Keratinocyte (primary cell): Measurements from ENCODE around the gene CNTNAP2. TPM values are rescaled to one million over a fixed set of nuclear protein-coding genes. Genes with fewer than 3 reads are reported as not detected.
"Not testable (repeated sequence)": the region's sequence is repeated elsewhere in the genome, so short reads cannot be mapped to it uniquely, and the experiment has no call there.

Experiments used
- DNase-seq: peaks from one replicate; pipeline ENCODE4 v3.0.0-alpha.2; 2011; ENCODE audit warnings: low read depth, missing footprints, low spot score
- FAIRE-seq: peaks from 2 replicates; lab custom pipeline; 2011; peaks lifted over from hg19 to GRCh38; lab: Jason Lieb, UNC
- H2AFZ ChIP-seq: 2 replicates; pipeline ENCODE4 v1.6.0; 2012; ENCODE audit warnings: low read length, control low read depth, inconsistent platforms; ENCODE audit not compliant: control insufficient read depth
- H3K27ac ChIP-seq: 2 replicates; pipeline ENCODE4 v1.5.1; 2011; ENCODE audit warnings: low read length; ENCODE audit not compliant: control insufficient read depth, insufficient read depth
- H3K27me3 ChIP-seq: 3 replicates; pipeline ENCODE4 v1.6.0; 2011; ENCODE audit warnings: low read length; ENCODE audit not compliant: control insufficient read depth, insufficient read depth; ENCODE audit errors: extremely low read depth
- H3K36me3 ChIP-seq, 2 experiments: 2 replicates in 1 of 2; 3 replicates in 1 of 2; pipeline ENCODE4 v1.5.1; 2011; ENCODE audit warnings: low read length in 2 of 2, mild to moderate bottlenecking in 1 of 2; ENCODE audit not compliant: control insufficient read depth in 2 of 2, insufficient read depth in 2 of 2; ENCODE audit errors: extremely low read depth in 1 of 2
- H3K4me1 ChIP-seq: 3 replicates; pipeline ENCODE4 v1.5.1; 2011; ENCODE audit warnings: low read length; ENCODE audit not compliant: control insufficient read depth, insufficient read depth; ENCODE audit errors: extremely low read depth
- H3K4me2 ChIP-seq: 3 replicates; pipeline ENCODE4 v1.6.0; 2011; ENCODE audit warnings: low read depth, low read length; ENCODE audit not compliant: control insufficient read depth, insufficient read depth; ENCODE audit errors: extremely low read depth
- H3K4me3 ChIP-seq, 3 experiments: fragments of 200-600 bp in 1 of 3; sonication (generic) in 1 of 3; 2 replicates in 2 of 3; 3 replicates in 1 of 3; pipeline ENCODE4 v1.5.1; 2011 to 2016; ENCODE audit warnings: low read length in 3 of 3, mild to moderate bottlenecking in 3 of 3, control low read depth in 2 of 3, inconsistent platforms in 1 of 3, low read depth in 1 of 3, mixed read lengths in 1 of 3, mixed run types in 1 of 3, moderate library complexity in 1 of 3; ENCODE audit not compliant: control insufficient read depth in 2 of 3, insufficient read depth in 2 of 3; ENCODE audit errors: extremely low read depth in 1 of 3
- H3K79me2 ChIP-seq: 2 replicates; pipeline ENCODE4 v1.6.0; 2012; ENCODE audit warnings: low read length; ENCODE audit not compliant: control insufficient read depth, insufficient read depth
- H3K9ac ChIP-seq: 3 replicates; pipeline ENCODE4 v1.6.0; 2011; ENCODE audit warnings: low read length; ENCODE audit not compliant: control insufficient read depth, insufficient read depth; ENCODE audit errors: extremely low read depth
- H3K9me1 ChIP-seq: 3 replicates; pipeline ENCODE4 v1.6.0; 2011; ENCODE audit warnings: low read length; ENCODE audit not compliant: control insufficient read depth, insufficient read depth; ENCODE audit errors: extremely low read depth
- H3K9me3 ChIP-seq: 2 replicates; pipeline ENCODE4 v1.5.1; 2012; ENCODE audit warnings: low read depth, low read length; ENCODE audit not compliant: control insufficient read depth
- H4K20me1 ChIP-seq: 3 replicates; pipeline ENCODE4 v1.6.0; 2011; ENCODE audit warnings: low read length; ENCODE audit not compliant: control insufficient read depth, insufficient read depth; ENCODE audit errors: extremely low read depth
- EZH2 ChIP-seq: IDR thresholded peaks from one replicate; pipeline ENCODE4 v1.6.1; 2012; ENCODE audit warnings: inconsistent platforms, mild to moderate bottlenecking, low read length, moderate library complexity
- dilution Hi-C: fragments of 300-500 bp; cut with MboI; formaldehyde crosslinking; loops from one replicate; pipeline ENCODE4 v1.7.0; 2020; ENCODE audit warnings: low sequenced_read_pairs; ENCODE audit not compliant: extremely low pct_ligation_motif_present
- polyA plus RNA-seq, 5 experiments: library from polyadenylated mRNA; depleted of rRNA in 3 of 5; stranded (reverse) in 3 of 5; stranded (forward) in 1 of 5; unstranded in 1 of 5; fragments of >200 nt; gene quantifications; 1 replicate in 1 of 5; 2 replicates in 3 of 5; 3 replicates in 1 of 5; pipeline versions ENCODE4 v1.2.1 to v1.2.3, GENCODE V29; 2011 to 2012; ENCODE audit warnings: missing spikeins in 2 of 5, low read depth in 1 of 5, low replicate concordance in 1 of 5
- TF ChIP-seq, protein P1 (sequence below), 3 experiments: IDR thresholded peaks in 1 of 3; conservative IDR thresholded peaks in 1 of 3; optimal IDR thresholded peaks in 1 of 3; 2 replicates in 2 of 3; 3 replicates in 1 of 3; pipeline versions ENCODE3 to v1.5.1; 2011; ENCODE audit warnings: low read length in 3 of 3, mild to moderate bottlenecking in 3 of 3, moderate library complexity in 2 of 3, control low read depth in 1 of 3, inconsistent platforms in 1 of 3; ENCODE audit not compliant: insufficient read depth in 2 of 3; ENCODE audit errors: extremely low read depth in 1 of 3

The CNTNAP2 gene
- polyA plus RNA-seq, 1 donor (not counting 4 experiments of a cell fraction or from before 2014, with no cell fraction given) = 1.4 TPM

DNA sequence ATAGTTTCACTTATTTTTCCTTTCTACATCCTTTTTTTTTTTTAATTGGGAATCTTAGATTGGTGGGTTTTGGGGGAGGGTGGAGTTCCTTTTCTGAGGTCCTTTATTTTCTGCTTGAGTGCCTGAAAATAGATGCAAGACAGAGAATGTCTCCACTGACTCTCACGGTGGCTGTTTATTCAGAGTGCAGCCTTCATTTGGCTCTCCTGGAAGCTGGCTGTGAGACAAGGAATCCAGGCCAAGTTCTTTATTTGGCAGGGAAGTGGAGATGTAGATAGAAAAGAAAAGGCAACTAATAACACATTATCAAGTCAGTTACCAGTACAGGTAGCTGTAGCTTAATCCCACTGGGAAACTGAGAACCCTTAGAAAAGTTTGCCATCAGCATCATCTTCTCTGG is 118.6 kb downstream of the CNTNAP2 start:
- H3K9ac ChIP-seq = no peak overlapping the region
- H2AFZ ChIP-seq = no peak overlapping the region
- no peaks in the 10 kb centered on the region for H3K4me1 ChIP-seq
- H3K27me3 ChIP-seq = no peaks in the 10 kb centered on the region
- no peaks in the 10 kb centered on the region for H3K36me3 ChIP-seq
- H3K9me1 ChIP-seq = no peaks in the 10 kb centered on the region
- H3K79me2 ChIP-seq = no peaks in the 10 kb centered on the region
- FAIRE-seq = no peak
- H3K9me3 ChIP-seq = no peaks in the 10 kb centered on the region
- no peak for DNase-seq
- no peak overlapping the region for H3K4me3 ChIP-seq
- no peak overlapping the region for H3K27ac ChIP-seq
- H4K20me1 ChIP-seq = no peaks in the 10 kb centered on the region
- dilution Hi-C loops = no loop called here
- no peak overlapping the region for H3K4me2 ChIP-seq
- TF ChIP-seq, protein P1, sequence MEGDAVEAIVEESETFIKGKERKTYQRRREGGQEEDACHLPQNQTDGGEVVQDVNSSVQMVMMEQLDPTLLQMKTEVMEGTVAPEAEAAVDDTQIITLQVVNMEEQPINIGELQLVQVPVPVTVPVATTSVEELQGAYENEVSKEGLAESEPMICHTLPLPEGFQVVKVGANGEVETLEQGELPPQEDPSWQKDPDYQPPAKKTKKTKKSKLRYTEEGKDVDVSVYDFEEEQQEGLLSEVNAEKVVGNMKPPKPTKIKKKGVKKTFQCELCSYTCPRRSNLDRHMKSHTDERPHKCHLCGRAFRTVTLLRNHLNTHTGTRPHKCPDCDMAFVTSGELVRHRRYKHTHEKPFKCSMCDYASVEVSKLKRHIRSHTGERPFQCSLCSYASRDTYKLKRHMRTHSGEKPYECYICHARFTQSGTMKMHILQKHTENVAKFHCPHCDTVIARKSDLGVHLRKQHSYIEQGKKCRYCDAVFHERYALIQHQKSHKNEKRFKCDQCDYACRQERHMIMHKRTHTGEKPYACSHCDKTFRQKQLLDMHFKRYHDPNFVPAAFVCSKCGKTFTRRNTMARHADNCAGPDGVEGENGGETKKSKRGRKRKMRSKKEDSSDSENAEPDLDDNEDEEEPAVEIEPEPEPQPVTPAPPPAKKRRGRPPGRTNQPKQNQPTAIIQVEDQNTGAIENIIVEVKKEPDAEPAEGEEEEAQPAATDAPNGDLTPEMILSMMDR (optimal IDR thresholded peaks at IDR 0.05 in 1 of 3, IDR thresholded peaks at IDR 0.05 in 1 of 3, conservative IDR thresholded peaks at IDR 0.05 in 1 of 3; ENCODE audit: extremely low read depth in 1 of 3, insufficient read depth in 2 of 3, low read length in 3 of 3) = no peak
- TF ChIP-seq EZH2 = no peak

DNA sequence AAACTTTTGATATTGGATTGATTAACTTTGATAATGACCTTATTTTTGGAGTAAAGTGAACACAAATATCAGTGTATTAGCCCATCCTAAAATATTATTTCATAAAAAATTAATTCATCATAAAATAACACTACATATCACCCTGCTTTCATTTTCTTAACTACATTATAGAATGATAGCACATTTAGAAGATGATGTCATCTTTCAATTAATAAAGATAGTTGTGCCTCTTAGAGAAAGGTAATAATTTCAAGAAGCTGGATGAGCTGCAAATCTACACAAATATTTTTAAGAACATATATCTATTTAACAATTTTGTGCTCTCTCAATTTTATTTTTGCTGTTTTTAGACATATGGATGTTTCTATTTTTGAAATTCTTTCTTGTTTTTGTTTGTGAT is 126.1 kb downstream of the CNTNAP2 start:
- Histone ChIP-seq H3K9me3 (no peaks in the 10 kb centered on the region), H3K36me3 (no peaks in the 10 kb centered on the region), H3K79me2 (no peaks in the 10 kb centered on the region), H3K27ac (no peak overlapping the region), H3K27me3 (no peaks in the 10 kb centered on the region), H3K9ac (no peak overlapping the region), H3K4me3 (no peak overlapping the region), H3K9me1 (no peaks in the 10 kb centered on the region), H4K20me1 (no peaks in the 10 kb centered on the region), H3K4me2 (no peak overlapping the region), H2AFZ (no peak overlapping the region), H3K4me1 (no peaks in the 10 kb centered on the region)
- no peak for DNase-seq
- FAIRE-seq = no peak
- TF ChIP-seq EZH2 = no peak
- TF ChIP-seq, protein P1 (optimal IDR thresholded peaks at IDR 0.05 in 1 of 3, IDR thresholded peaks at IDR 0.05 in 1 of 3, conservative IDR thresholded peaks at IDR 0.05 in 1 of 3; ENCODE audit: extremely low read depth in 1 of 3, insufficient read depth in 2 of 3, low read length in 3 of 3) = no peak
- dilution Hi-C loops = no loop called here

DNA sequence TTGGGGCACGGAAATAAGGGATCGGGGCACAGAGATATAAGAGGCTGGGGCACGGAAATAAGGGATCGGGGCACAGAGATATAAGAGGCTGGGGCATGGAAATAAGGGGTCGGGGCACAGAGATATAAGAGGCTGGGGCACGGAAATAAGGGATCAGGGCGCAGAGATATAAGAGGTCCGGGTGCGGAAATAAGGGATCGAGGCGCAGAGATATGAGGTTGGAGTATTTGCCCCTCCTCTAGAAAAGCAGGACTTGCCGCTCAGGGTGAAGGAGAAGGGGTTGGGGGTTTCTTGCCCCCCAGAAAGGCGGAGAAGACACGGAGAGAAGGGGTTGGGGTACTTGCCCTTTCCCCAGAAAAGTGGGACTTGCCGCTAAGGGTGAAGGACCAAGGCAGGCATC is 131.4 kb downstream of the CNTNAP2 start:
- H3K79me2 ChIP-seq, H3K27ac ChIP-seq, H3K9me1 ChIP-seq, H3K9me3 ChIP-seq, H3K4me1 ChIP-seq, H3K36me3 ChIP-seq, H3K27me3 ChIP-seq, FAIRE-seq, H3K4me3 ChIP-seq, H2AFZ ChIP-seq, dilution Hi-C loops, DNase-seq, H3K9ac ChIP-seq, H4K20me1 ChIP-seq, H3K4me2 ChIP-seq: not testable (repeated sequence)

DNA sequence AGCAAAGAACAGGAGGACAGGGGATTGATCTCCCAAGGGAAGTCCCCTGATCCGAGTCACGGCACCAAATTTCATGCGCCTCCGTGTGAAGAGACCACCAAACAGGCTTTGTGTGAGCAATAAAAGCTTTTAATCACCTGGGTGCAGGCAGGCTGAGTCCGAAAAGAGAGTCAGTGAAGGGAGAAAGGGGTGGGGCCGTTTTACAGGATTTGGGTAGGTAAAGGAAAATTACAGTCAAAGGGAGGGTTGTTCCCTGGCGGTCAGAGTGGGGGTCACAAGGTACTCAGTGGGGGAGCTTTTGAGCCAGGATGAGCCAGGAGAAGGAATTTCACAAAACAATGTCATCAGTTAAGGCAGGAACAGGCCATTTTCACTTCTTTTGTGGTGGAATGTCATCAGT is 132.1 kb downstream of the CNTNAP2 start:
- DNase-seq, dilution Hi-C loops, H4K20me1 ChIP-seq, H3K9ac ChIP-seq, H3K4me3 ChIP-seq, H3K4me2 ChIP-seq, H3K27me3 ChIP-seq, H3K9me3 ChIP-seq, H3K79me2 ChIP-seq, FAIRE-seq, H3K4me1 ChIP-seq, H3K36me3 ChIP-seq, H2AFZ ChIP-seq, H3K27ac ChIP-seq, H3K9me1 ChIP-seq: not testable (repeated sequence)
